Peyer's patch (tissue), 4 donors: ENCODE data around the gene INPP5A. TPM values are rescaled to one million over a fixed set of nuclear protein-coding genes. Genes with fewer than 3 reads are reported as not detected.

Experiments used
- DNase-seq, 3 donors: peaks; one replicate each; pipeline ENCODE4 v3.0.0-alpha.2; 2017 to 2019
- H3K27ac ChIP-seq, 4 donors: fragments of 200-600 bp; sonication (generic); one replicate each; pipeline ENCODE4 v1.5.1; 2016 to 2019
- H3K27me3 ChIP-seq, 2 donors: fragments of 200-600 bp; sonication (generic); one replicate each; pipeline ENCODE4 v1.5.1; 2019
- H3K36me3 ChIP-seq, 3 donors: fragments of 200-600 bp; sonication (generic); one replicate each; pipeline ENCODE4 v1.5.1; 2016 to 2019
- H3K4me1 ChIP-seq, 4 donors: fragments of 200-600 bp; sonication (generic); one replicate each; pipeline ENCODE4 v1.5.1; 2016 to 2019
- H3K4me3 ChIP-seq, 4 donors: fragments of 200-600 bp; sonication (generic); 1 replicate in 3 of 4; 2 replicates in 1 of 4; pipeline ENCODE4 v1.5.1; 2016 to 2019; ENCODE audit warnings: mild to moderate bottlenecking in 1 of 4
- H3K9me3 ChIP-seq, 4 donors: fragments of 200-600 bp; sonication (generic); one replicate each; pipeline ENCODE4 v1.5.1; 2016 to 2019; ENCODE audit warnings: mild to moderate bottlenecking in 1 of 4
- POLR2A ChIP-seq, 2 donors: fragments of 450-650 bp; IDR thresholded peaks; one replicate each; pipeline ENCODE4 v1.5.1; 2017; ENCODE audit warnings: antibody characterized with exemption in 2 of 2, mild to moderate bottlenecking in 2 of 2, moderate library complexity in 2 of 2
- total RNA-seq, 4 donors: library from RNA; depleted of rRNA; stranded (reverse); fragments of >200 nt; gene quantifications; one replicate each; pipeline ENCODE4 v1.1.0, GENCODE V29; 2016
- TF ChIP-seq, protein P1 (sequence below), 6 experiments: fragments of 450-650 bp in 4 of 6; fragments of 200-600 bp in 2 of 6; sonication (generic) in 1 of 6; IDR thresholded peaks; one replicate each; pipeline ENCODE4 v1.5.1; 2017 to 2019; ENCODE audit warnings: antibody characterized with exemption in 6 of 6, mild to moderate bottlenecking in 3 of 6, moderate library complexity in 1 of 6

Gene INPP5A
- total RNA-seq, 4 donors from 2014 or later: 33.8 to 76.4 (median 38.1) TPM

DNA sequence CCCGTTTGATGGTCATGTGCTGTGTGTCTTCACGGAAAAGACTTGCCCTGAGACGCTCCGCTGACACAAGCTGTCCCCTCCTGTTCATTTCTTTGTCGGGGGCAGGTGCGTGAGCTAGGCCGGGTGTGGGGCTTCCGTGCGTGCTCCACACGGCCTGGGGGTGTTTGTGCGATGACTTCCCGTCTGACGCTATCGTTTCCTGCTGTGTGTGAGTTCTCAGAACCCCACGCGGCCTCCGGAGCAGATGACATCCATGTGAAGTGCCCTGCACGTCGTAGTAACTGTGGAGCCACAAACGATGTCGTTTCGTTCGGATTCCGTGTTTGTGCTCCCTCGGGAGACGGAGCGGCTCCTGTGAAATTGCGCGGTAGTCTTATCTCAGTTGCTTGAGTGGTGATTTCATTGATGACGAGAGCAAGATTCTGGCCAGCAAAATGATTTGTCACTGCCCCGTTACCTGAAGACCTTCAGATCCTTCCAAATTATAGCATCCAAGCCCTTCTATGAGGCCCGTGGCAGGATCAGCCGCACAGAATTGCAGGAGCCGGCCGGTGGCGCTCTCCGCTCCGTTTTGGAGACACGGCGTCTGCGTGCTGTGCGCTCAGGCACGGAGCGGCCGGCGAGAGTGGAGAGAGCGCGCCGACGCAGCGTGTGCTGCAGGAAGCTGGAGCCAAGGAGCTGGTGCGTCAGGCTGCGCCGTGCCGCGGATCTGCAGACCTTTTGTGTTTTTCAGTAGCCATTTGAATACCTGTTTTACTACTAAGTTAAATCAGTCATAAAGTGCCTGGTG is 153.4 kb downstream of the INPP5A start:
- TF ChIP-seq, protein P1, sequence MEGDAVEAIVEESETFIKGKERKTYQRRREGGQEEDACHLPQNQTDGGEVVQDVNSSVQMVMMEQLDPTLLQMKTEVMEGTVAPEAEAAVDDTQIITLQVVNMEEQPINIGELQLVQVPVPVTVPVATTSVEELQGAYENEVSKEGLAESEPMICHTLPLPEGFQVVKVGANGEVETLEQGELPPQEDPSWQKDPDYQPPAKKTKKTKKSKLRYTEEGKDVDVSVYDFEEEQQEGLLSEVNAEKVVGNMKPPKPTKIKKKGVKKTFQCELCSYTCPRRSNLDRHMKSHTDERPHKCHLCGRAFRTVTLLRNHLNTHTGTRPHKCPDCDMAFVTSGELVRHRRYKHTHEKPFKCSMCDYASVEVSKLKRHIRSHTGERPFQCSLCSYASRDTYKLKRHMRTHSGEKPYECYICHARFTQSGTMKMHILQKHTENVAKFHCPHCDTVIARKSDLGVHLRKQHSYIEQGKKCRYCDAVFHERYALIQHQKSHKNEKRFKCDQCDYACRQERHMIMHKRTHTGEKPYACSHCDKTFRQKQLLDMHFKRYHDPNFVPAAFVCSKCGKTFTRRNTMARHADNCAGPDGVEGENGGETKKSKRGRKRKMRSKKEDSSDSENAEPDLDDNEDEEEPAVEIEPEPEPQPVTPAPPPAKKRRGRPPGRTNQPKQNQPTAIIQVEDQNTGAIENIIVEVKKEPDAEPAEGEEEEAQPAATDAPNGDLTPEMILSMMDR (IDR thresholded peaks at IDR 0.05): no peak
- no peak for TF ChIP-seq POLR2A (IDR thresholded peaks at IDR 0.05)
- H3K9me3 ChIP-seq: peaks cover 0 to 8% (median 0%) of the 10 kb centered on the region in 4 donors
- peaks cover 0 to 16% (median 0%) of the 10 kb centered on the region in 3 donors for H3K36me3 ChIP-seq
- H3K4me3 ChIP-seq: no peak overlapping the region
- DNase-seq: peak in 2 of 3 donors; percentile 18 to 38
- H3K4me1 ChIP-seq: no peaks in the 10 kb centered on the region
- H3K27ac ChIP-seq: no peak overlapping the region
- H3K27me3 ChIP-seq: no peaks in the 10 kb centered on the region

DNA sequence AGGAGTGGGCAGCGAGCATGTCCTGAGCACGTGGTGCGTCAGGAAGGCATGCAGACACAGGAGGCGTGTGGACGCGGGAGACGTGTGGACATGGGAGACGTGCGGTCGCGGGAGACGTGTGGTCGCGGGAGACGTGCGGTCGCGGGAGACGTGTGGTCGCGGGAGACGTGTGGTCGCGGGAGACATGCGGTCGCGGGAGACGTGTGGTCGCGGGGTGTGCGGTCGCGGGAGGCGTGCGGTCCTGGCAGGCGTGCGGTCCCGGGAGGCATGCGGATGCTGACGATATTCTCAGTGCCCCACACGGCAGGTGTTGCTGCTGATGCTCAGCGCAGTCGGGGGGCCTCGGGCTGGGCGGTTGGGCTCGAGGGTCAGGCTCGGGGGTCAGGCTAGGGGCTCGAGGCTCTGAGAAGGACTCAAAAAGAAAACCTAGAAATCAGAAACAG is 154.1 kb downstream of the INPP5A start:
- peak in 2 of 3 donors; percentile 31 to 35 for DNase-seq
- TF ChIP-seq, protein P1 (IDR thresholded peaks at IDR 0.05): no peak
- no peak for TF ChIP-seq POLR2A (IDR thresholded peaks at IDR 0.05)
- Histone ChIP-seq H3K27ac (no peak overlapping the region), H3K9me3 (peaks cover 0 to 8% (median 0%) of the 10 kb centered on the region in 4 donors), H3K36me3 (peaks cover 0 to 16% (median 0%) of the 10 kb centered on the region in 3 donors), H3K4me3 (no peak overlapping the region), H3K4me1 (no peaks in the 10 kb centered on the region), H3K27me3 (no peaks in the 10 kb centered on the region)

DNA sequence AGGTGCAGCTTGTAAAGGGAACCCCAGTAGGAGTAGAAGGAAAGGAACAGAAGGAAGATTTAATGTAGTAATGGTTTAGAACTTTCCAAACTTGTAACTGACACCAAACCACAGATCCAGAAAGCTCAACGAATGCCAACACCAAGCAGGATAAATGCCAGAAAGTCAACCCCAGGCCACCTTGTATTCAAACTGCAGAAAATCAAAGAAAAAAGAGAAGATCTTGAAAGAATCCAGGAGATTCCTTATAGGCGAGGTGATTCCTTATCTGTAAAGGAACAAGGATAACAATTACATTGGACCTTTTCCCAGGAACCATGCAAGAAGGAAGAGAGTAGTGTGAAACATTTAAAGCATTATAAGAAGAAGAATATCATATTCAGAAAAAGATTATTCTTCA is 154.7 kb downstream of the INPP5A start:
- Histone ChIP-seq H3K4me1 (no peaks in the 10 kb centered on the region), H3K27ac (no peak overlapping the region), H3K36me3 (peaks cover 0 to 16% (median 0%) of the 10 kb centered on the region in 3 donors), H3K9me3 (peaks cover 0 to 8% (median 0%) of the 10 kb centered on the region in 4 donors), H3K27me3 (no peaks in the 10 kb centered on the region), H3K4me3 (no peak overlapping the region)
- no peak for TF ChIP-seq POLR2A (IDR thresholded peaks at IDR 0.05)
- TF ChIP-seq, protein P1 (IDR thresholded peaks at IDR 0.05): no peak
- DNase-seq: no peak

DNA sequence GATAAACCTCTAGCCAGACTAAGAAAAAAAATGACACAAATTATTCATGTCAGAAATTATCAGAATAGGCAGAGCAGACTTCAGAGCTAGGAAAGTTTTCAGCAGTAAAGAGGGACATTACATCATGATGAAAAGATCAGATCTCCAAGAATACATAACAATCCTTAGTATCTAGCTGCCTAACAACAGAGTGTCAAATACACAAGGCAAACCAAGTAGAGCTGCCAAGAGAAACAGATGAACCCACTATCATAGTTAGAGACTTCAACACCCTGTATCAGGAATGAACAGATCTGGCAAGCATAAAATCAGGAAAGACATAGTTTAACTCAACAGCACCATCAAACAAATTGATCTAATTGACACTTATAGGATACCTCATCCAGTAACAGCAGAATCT is 156.1 kb downstream of the INPP5A start:
- Histone ChIP-seq H3K4me1 (no peaks in the 10 kb centered on the region), H3K4me3 (no peak overlapping the region), H3K36me3 (peaks cover 0 to 24% (median 0%) of the 10 kb centered on the region in 3 donors), H3K9me3 (peaks cover 0 to 8% (median 0%) of the 10 kb centered on the region in 4 donors), H3K27ac (no peak overlapping the region), H3K27me3 (no peaks in the 10 kb centered on the region)
- no peak for DNase-seq
- TF ChIP-seq, protein P1 (IDR thresholded peaks at IDR 0.05): no peak
- TF ChIP-seq POLR2A (IDR thresholded peaks at IDR 0.05): no peak

DNA sequence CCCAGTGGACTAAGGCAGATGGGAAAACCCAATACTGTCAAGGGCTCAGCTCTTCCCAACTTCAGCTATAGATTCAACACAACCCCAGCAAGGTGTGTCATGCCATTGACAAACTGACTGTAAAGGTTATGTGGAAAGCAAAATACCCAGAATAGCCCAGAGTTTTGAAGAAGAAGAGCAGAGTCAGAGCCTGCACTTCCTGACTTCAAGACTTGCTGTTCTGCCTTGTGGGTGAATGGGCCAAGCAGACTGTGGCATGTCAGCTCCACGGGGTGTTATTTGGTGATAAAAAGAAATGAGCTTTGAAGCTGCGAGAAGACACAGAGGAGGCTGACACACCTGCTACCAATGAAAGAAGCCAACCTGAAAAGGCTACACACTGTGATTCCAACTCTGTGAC is 158.6 kb downstream of the INPP5A start:
- Histone ChIP-seq H3K27me3 (no peaks in the 10 kb centered on the region), H3K4me1 (peaks cover 0 to 11% (median 0%) of the 10 kb centered on the region in 4 donors), H3K36me3 (peaks cover 0 to 11% (median 0%) of the 10 kb centered on the region in 3 donors), H3K4me3 (no peak overlapping the region), H3K27ac (no peak overlapping the region), H3K9me3 (peaks cover 0 to 8% (median 0%) of the 10 kb centered on the region in 4 donors)
- TF ChIP-seq POLR2A (IDR thresholded peaks at IDR 0.05): no peak
- TF ChIP-seq, protein P1 (IDR thresholded peaks at IDR 0.05): no peak
- peak in 2 of 3 donors; percentile 7 to 10 for DNase-seq
